ENCODE results near the gene SIAH1.

GRCh38 chr16:48361540-48362144 lies 23.6 kb downstream of the SIAH1 start:
- no peak for TF ChIP-seq CTCF (IDR thresholded peaks at IDR 0.05)
- no peak for TF ChIP-seq EZH2phosphoT487 (IDR thresholded peaks at IDR 0.05)
